Keratinocyte (primary cell): Measurements from ENCODE around the gene OBSCN. TPM values are rescaled to one million over a fixed set of nuclear protein-coding genes. Genes with fewer than 3 reads are reported as not detected.
"Not testable (repeated sequence)": the region's sequence is repeated elsewhere in the genome, so short reads cannot be mapped to it uniquely, and the experiment has no call there.

Experiments
- DNase-seq: peaks from one replicate; pipeline ENCODE4 v3.0.0-alpha.2; 2011; ENCODE audit warnings: low read depth, missing footprints, low spot score
- FAIRE-seq: peaks from 2 replicates; lab custom pipeline; 2011; peaks lifted over from hg19 to GRCh38; lab: Jason Lieb, UNC
- H2AFZ ChIP-seq: 2 replicates; pipeline ENCODE4 v1.6.0; 2012; ENCODE audit warnings: low read length, control low read depth, inconsistent platforms; ENCODE audit not compliant: control insufficient read depth
- H3K27ac ChIP-seq: 2 replicates; pipeline ENCODE4 v1.5.1; 2011; ENCODE audit warnings: low read length; ENCODE audit not compliant: control insufficient read depth, insufficient read depth
- H3K27me3 ChIP-seq: 3 replicates; pipeline ENCODE4 v1.6.0; 2011; ENCODE audit warnings: low read length; ENCODE audit not compliant: control insufficient read depth, insufficient read depth; ENCODE audit errors: extremely low read depth
- H3K36me3 ChIP-seq, 2 experiments: 2 replicates in 1 of 2; 3 replicates in 1 of 2; pipeline ENCODE4 v1.5.1; 2011; ENCODE audit warnings: low read length in 2 of 2, mild to moderate bottlenecking in 1 of 2; ENCODE audit not compliant: control insufficient read depth in 2 of 2, insufficient read depth in 2 of 2; ENCODE audit errors: extremely low read depth in 1 of 2
- H3K4me1 ChIP-seq: 3 replicates; pipeline ENCODE4 v1.5.1; 2011; ENCODE audit warnings: low read length; ENCODE audit not compliant: control insufficient read depth, insufficient read depth; ENCODE audit errors: extremely low read depth
- H3K4me2 ChIP-seq: 3 replicates; pipeline ENCODE4 v1.6.0; 2011; ENCODE audit warnings: low read depth, low read length; ENCODE audit not compliant: control insufficient read depth, insufficient read depth; ENCODE audit errors: extremely low read depth
- H3K4me3 ChIP-seq, 3 experiments: fragments of 200-600 bp in 1 of 3; sonication (generic) in 1 of 3; 2 replicates in 2 of 3; 3 replicates in 1 of 3; pipeline ENCODE4 v1.5.1; 2011 to 2016; ENCODE audit warnings: low read length in 3 of 3, mild to moderate bottlenecking in 3 of 3, control low read depth in 2 of 3, inconsistent platforms in 1 of 3, low read depth in 1 of 3, mixed read lengths in 1 of 3, mixed run types in 1 of 3, moderate library complexity in 1 of 3; ENCODE audit not compliant: control insufficient read depth in 2 of 3, insufficient read depth in 2 of 3; ENCODE audit errors: extremely low read depth in 1 of 3
- H3K79me2 ChIP-seq: 2 replicates; pipeline ENCODE4 v1.6.0; 2012; ENCODE audit warnings: low read length; ENCODE audit not compliant: control insufficient read depth, insufficient read depth
- H3K9ac ChIP-seq: 3 replicates; pipeline ENCODE4 v1.6.0; 2011; ENCODE audit warnings: low read length; ENCODE audit not compliant: control insufficient read depth, insufficient read depth; ENCODE audit errors: extremely low read depth
- H3K9me1 ChIP-seq: 3 replicates; pipeline ENCODE4 v1.6.0; 2011; ENCODE audit warnings: low read length; ENCODE audit not compliant: control insufficient read depth, insufficient read depth; ENCODE audit errors: extremely low read depth
- H3K9me3 ChIP-seq: 2 replicates; pipeline ENCODE4 v1.5.1; 2012; ENCODE audit warnings: low read depth, low read length; ENCODE audit not compliant: control insufficient read depth
- H4K20me1 ChIP-seq: 3 replicates; pipeline ENCODE4 v1.6.0; 2011; ENCODE audit warnings: low read length; ENCODE audit not compliant: control insufficient read depth, insufficient read depth; ENCODE audit errors: extremely low read depth
- CTCF ChIP-seq, 3 experiments: IDR thresholded peaks in 1 of 3; conservative IDR thresholded peaks in 1 of 3; optimal IDR thresholded peaks in 1 of 3; 2 replicates in 2 of 3; 3 replicates in 1 of 3; pipeline versions ENCODE3 to v1.5.1; 2011; ENCODE audit warnings: low read length in 3 of 3, mild to moderate bottlenecking in 3 of 3, moderate library complexity in 2 of 3, control low read depth in 1 of 3, inconsistent platforms in 1 of 3; ENCODE audit not compliant: insufficient read depth in 2 of 3; ENCODE audit errors: extremely low read depth in 1 of 3
- EZH2 ChIP-seq: IDR thresholded peaks from one replicate; pipeline ENCODE4 v1.6.1; 2012; ENCODE audit warnings: inconsistent platforms, mild to moderate bottlenecking, low read length, moderate library complexity
- dilution Hi-C: fragments of 300-500 bp; cut with MboI; formaldehyde crosslinking; loops from one replicate; pipeline ENCODE4 v1.7.0; 2020; ENCODE audit warnings: low sequenced_read_pairs; ENCODE audit not compliant: extremely low pct_ligation_motif_present
- polyA plus RNA-seq, 5 experiments: library from polyadenylated mRNA; depleted of rRNA in 3 of 5; stranded (reverse) in 3 of 5; stranded (forward) in 1 of 5; unstranded in 1 of 5; fragments of >200 nt; gene quantifications; 1 replicate in 1 of 5; 2 replicates in 3 of 5; 3 replicates in 1 of 5; pipeline versions ENCODE4 v1.2.1 to v1.2.3, GENCODE V29; 2011 to 2012; ENCODE audit warnings: missing spikeins in 2 of 5, low read depth in 1 of 5, low replicate concordance in 1 of 5

Gene OBSCN
- polyA plus RNA-seq, 1 donor (not counting 4 experiments of a cell fraction or from before 2014, with no cell fraction given) = 1.8 TPM

DNA sequence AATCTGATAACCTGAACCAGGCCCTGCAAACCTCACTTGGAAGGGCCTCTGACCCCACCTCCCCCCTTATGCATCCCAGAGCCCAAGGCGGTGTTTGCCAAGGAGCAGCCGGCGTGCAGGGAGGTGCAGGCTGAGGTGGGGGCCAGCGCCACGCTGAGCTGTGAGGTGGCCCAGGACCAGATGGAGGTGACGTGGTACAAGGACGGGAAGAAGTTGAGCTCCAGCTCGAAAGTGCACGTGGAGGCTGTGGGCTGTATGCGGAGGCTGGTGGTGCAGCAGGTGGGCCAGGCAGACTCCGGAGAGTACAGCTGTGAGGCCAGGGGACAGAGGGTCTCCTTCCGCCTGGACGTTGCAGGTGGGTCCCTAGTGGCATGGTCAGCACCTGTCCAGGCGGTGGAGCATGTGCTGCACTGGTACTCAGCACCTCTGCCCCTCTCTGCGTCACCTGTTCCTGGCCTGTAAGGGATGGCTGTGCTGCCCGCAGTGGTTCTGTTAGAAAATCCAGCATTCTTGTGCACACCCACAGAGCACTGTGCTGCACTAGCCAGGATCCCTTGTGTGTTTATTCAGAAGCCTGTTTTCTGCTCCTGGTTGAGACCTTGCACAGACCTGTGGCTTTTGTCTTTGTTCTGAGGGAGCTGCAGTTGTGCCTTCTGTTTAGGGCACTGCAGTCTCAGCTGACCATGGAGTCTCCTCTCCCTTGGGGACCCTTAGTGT lies 11.6 kb downstream of the OBSCN start:
- no peaks in the 10 kb centered on the region for H3K79me2 ChIP-seq
- dilution Hi-C loops = no loop called here
- TF ChIP-seq EZH2 (no peak), CTCF (optimal IDR thresholded peaks at IDR 0.05 in 1 of 3, IDR thresholded peaks at IDR 0.05 in 1 of 3, conservative IDR thresholded peaks at IDR 0.05 in 1 of 3; ENCODE audit: extremely low read depth in 1 of 3, insufficient read depth in 2 of 3, low read length in 3 of 3) (no peak)
- no peak for FAIRE-seq
- H4K20me1 ChIP-seq = no peaks in the 10 kb centered on the region
- H3K4me3 ChIP-seq = no peak overlapping the region
- no peaks in the 10 kb centered on the region for H3K27me3 ChIP-seq
- no peak overlapping the region for H2AFZ ChIP-seq
- no peaks in the 10 kb centered on the region for H3K4me1 ChIP-seq
- no peak for DNase-seq
- no peak overlapping the region for H3K27ac ChIP-seq
- no peaks in the 10 kb centered on the region for H3K9me1 ChIP-seq
- no peaks in the 10 kb centered on the region for H3K36me3 ChIP-seq
- no peaks in the 10 kb centered on the region for H3K9me3 ChIP-seq
- H3K4me2 ChIP-seq = no peak overlapping the region
- H3K9ac ChIP-seq = no peak overlapping the region

DNA sequence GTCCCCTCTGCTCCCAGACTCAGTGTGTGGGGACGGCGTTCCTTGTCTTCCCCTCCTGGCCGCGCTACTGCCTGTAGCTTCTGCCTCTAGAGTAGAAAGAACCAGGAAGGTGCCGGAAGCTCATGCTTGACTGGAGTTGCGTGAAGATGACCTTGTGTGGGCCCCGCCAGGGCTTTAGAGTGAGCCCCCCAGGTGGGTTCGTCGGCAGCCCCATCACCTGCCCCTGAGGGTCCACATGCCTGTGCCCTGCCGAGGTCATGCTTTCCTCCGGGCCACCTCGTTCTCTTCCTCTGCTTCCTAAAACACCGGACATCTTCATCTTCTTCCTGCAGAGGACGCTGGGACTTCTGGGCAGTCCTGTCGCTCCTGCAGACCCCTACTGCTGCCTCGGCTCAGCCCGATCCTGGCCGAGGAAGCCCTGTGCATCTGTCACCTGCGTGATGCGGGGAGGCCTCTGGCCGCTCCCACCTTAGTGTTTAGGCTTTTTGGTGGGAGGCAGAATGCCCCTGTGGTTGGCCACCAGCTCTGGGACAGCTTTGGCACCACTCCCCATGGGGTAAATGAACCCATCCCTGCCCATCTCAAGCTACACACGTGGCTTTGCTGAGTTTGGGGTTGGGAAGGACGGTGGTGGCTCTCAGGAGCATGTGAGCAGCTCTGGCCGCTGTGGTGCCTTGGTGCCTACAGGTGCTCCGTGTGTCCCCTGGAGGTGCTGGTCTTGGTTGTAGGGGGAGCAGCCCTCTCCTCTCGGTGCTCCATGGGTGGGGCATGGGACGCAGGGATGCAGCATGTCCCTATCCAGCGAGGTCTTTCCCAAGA lies 12.3 kb downstream of the OBSCN start:
- peaks cover 3 to 7% of the 10 kb centered on the region in 2 experiments for H3K36me3 ChIP-seq
- H3K27me3 ChIP-seq = no peaks in the 10 kb centered on the region
- peaks cover 2% of the 10 kb centered on the region for H3K9me3 ChIP-seq
- H3K79me2 ChIP-seq = no peaks in the 10 kb centered on the region
- no peak overlapping the region for H2AFZ ChIP-seq
- no peak for DNase-seq
- dilution Hi-C loops = no loop called here
- TF ChIP-seq CTCF (optimal IDR thresholded peaks at IDR 0.05 in 1 of 3, IDR thresholded peaks at IDR 0.05 in 1 of 3, conservative IDR thresholded peaks at IDR 0.05 in 1 of 3; ENCODE audit: extremely low read depth in 1 of 3, insufficient read depth in 2 of 3, low read length in 3 of 3) (no peak), EZH2 (no peak)
- no peak for FAIRE-seq
- no peak overlapping the region for H3K4me3 ChIP-seq
- no peaks in the 10 kb centered on the region for H3K9me1 ChIP-seq
- H3K4me1 ChIP-seq = no peaks in the 10 kb centered on the region
- H3K27ac ChIP-seq = no peak overlapping the region
- no peak overlapping the region for H3K4me2 ChIP-seq
- no peak overlapping the region for H3K9ac ChIP-seq
- H4K20me1 ChIP-seq = no peaks in the 10 kb centered on the region

- H3K9me3 ChIP-seq, H3K27ac ChIP-seq, H3K4me3 ChIP-seq, H3K4me2 ChIP-seq, H4K20me1 ChIP-seq, H3K36me3 ChIP-seq, H3K27me3 ChIP-seq, dilution Hi-C loops, H2AFZ ChIP-seq, H3K4me1 ChIP-seq, H3K9ac ChIP-seq, DNase-seq, H3K79me2 ChIP-seq, FAIRE-seq, H3K9me1 ChIP-seq: not testable (repeated sequence)
Observed at GRCh38 chr1:228221097-228221496, 13.3 kb downstream of the OBSCN start.
